GM21528 (cell line): ENCODE data around the gene GRIN2C.
A peak's percentile ranks its signal among the peaks of the same experiment; 100 is the strongest.
"Not testable (repeated sequence)": the region's sequence is repeated elsewhere in the genome, so short reads cannot be mapped to it uniquely, and the experiment has no call there.

Source experiments
- ATAC-seq: cut with Tn5 transposase; IDR thresholded peaks from one replicate; pipeline ENCODE4 v1.9.1; 2021; ENCODE audit warnings: mild to moderate bottlenecking, moderate library complexity; ENCODE audit not compliant: unreplicated experiment, low FRiP score

GRIN2C gene

GRCh38 chr17:74881073-74881472 is 21.4 kb upstream of the GRIN2C start:
- ATAC-seq: no peak

- no peak for ATAC-seq
Measured at GRCh38 chr17:74879308-74879707, 19.6 kb upstream of the GRIN2C start.

DNA sequence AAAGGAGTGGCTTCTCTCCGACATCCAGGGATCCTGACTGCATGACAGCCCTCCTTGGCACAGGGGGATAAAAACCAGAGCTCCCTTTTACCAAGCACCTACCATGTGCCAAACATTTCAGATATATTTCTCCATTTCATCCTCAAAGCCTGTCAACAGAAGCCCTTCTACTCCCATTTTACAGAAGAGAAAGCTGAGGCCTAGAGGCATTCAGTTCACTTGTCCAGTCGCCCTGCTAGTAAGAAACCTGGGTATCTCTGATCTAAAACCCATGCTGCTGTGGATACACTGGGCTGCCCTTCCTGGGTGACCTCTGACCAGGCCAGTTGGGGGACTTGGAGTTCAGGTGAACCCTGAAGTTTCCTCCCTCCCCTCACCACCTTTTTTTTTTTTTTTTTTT is 19.0 kb upstream of the GRIN2C start:
- ATAC-seq: no peak

GRCh38 chr17:74877592-74878548 is 18.2 kb upstream of the GRIN2C start:
- no peak for ATAC-seq

- no peak for ATAC-seq
Measured at GRCh38 chr17:74875977-74876593, 16.4 kb upstream of the GRIN2C start.

GRCh38 chr17:74875155-74875976 is 15.7 kb upstream of the GRIN2C start:
- ATAC-seq: no peak

DNA sequence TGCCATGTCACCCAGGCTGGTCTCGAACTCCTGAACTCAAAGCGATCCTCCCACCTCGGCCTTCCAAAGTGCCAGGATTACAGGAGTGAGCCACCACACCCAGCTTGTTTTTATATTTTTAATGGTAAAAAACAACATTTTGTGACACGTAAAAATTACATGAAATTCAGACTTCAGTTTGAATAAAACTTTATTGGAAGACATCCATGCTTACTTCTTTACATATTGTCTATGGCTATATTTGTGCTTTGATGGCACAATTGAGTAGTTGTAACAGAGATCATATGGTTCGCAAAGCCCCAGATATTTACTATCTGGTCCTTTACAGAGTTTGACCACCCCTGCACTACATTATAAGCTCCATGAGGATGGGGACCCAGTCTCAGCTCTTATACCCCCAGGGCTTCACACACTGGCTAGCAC is 14.9 kb upstream of the GRIN2C start:
- ATAC-seq: no peak

GRCh38 chr17:74873874-74874614 is 14.4 kb upstream of the GRIN2C start:
- ATAC-seq: no peak

- peak; percentile 87 for ATAC-seq
Measured at GRCh38 chr17:74873037-74873873, 13.6 kb upstream of the GRIN2C start.

- peak; percentile 30 for ATAC-seq
Measured at GRCh38 chr17:74872313-74873036, 12.8 kb upstream of the GRIN2C start, which contains the start of gene FDXR. FDXR (minus strand) TSS chr17:74872994; CDS start chr17:74872944, 50 bp downstream.

DNA sequence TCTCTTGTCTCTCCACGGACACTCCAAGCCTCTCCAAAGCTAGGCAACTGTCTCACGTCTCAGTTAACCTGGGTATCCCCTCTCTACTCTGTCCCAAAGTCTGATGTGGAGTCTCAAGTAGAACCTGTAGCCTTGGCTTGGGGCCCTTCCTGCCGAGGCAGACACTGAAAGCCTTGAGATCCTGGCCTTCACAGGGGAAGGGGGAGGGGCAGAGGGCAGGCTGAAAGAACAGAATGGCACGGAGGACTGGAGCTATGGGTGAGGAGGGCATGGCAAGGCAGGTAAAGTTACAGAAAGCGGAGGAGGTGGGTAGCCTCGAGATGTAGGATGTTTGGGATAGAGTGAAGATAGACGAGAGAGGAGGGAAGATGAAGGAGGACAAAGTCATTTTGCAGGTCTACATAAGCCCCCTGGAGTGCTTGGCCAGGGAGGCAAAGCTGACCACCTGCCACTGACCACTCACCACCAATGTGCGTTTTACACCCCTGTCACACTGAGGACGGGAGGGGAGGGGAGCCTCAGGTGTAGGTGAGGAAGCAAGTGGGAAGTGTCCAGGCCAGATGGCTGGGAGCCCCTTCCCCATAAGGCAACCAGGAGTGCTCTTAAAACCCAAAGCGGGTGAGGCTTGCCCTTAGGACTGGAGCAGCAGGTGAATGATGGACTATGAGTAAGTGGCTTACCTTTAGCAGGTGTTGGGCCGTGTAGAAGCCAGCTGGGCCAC is 11.8 kb upstream of the GRIN2C start:
- ATAC-seq: no peak

DNA sequence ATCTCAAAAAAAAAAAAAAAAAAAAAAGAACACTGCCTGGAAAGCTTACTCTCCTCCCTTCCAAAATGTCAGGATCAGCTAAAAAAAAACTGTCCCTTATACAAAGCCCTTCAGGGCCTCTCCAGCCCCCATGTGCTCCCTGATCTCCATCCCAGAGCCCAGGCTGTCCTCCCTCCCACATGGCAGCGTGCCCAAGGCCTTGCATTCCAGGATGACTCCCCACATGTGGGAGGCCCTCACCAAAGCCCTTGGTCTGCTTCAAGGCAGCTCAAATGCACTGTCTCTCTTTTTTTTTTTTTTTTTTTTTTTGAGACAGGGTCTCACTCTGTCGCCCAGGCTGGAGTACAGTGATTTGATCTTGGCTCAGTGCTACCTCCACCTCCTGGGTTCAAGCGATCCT is 10.8 kb upstream of the GRIN2C start:
- no peak for ATAC-seq

DNA sequence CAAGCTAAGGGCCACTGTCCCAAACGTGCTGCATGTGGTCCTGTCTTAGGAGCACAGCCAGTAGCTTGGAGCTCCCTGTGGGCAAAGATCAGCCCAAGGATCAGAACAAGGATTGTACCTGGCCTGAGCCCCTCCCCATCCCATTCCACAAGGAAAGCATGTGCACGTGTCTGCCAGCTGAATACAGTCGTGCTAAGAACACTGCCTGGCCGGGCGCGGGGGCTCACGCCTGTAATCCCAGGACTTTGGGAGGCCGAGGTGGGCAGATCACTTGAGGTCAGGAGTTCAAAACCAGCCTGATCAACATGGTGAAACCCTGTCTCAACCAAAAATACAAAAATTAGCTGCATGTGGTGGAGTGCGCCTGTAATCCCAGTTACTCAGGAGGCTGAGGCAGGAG is 10.3 kb upstream of the GRIN2C start:
- not testable (repeated sequence) for ATAC-seq

DNA sequence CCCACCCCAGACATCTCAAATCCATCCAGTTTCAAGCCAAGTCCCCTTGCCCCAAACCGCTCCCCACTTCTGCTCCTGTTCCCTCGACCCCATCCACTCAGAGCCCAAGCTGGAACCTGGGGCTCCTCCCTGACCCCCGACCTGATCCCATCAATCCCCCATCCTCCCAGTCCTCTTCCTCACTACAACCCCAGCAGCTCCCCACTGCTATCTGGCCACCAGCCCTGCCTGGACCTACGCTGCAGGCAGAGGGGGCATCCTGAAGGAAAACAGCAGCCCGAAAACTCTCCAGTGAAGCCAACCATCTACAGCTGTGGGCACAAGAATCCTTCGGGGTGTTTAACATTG is 9.2 kb upstream of the GRIN2C start:
- no peak for ATAC-seq

GRCh38 chr17:74868251-74868907 is 8.7 kb upstream of the GRIN2C start:
- ATAC-seq: no peak

DNA sequence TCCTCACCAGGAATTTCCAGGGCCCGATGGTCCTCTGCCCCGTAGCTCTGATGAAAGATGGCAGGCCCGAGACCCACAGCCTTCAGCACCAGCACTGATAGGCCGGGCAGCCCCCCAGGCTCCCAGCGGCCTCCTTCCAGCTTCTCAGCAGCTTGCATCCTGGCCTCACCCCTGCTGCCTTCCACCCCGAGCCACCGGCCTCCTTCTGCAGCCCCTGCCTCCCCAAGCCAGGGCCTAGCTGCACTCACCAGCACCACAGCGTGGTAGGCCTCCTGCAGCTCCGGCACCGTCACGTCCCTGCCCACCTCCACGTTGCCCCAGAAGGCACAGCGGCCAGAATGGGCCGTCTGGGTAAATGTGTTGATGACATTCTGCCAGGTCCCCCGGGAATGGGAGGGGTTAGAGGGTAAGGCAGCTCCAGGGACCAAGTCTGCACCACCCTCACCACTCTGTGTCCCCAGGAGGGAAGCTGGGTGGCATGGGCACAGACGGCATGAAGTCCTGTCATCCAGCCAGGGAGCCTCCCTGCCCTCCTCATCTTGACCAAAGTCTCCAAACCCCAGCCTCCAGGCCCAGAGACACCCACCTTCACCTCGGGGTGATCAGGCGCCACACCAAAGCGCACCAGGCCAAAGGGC is 6.6 kb upstream of the GRIN2C start:
- no peak for ATAC-seq

- ATAC-seq: no peak
Measured at GRCh38 chr17:74865504-74866197, 6.0 kb upstream of the GRIN2C start.
